Neural progenitor cell (in vitro differentiated cells): ENCODE results near the gene C4BPA.

Experiments
- CTCF ChIP-seq: fragments of 200-600 bp; sonication (generic); IDR thresholded peaks from 2 replicates; pipeline ENCODE4 v1.5.1; 2017; ENCODE audit warnings: antibody characterized with exemption, mild to moderate bottlenecking
- EZH2 ChIP-seq: fragments of 200-600 bp; sonication (generic); IDR thresholded peaks from 2 replicates; pipeline ENCODE4 v1.6.1; 2017; ENCODE audit warnings: antibody characterized with exemption, mild to moderate bottlenecking, moderate library complexity

GRCh38 chr1:207188901-207189300 lies 84.9 kb downstream of the C4BPA start:
- TF ChIP-seq CTCF (no peak), EZH2 (no peak)
